K562 (cell line): ENCODE data around the gene RAD50. TPM values are rescaled to one million over a fixed set of nuclear protein-coding genes. Genes with fewer than 3 reads are reported as not detected.

ENCODE experiments used
- CAMTA2 ChIP-seq: fragments of 250-450 bp; sonication (Bioruptor Pico); conservative IDR thresholded peaks from 2 replicates; pipeline ENCODE4 v1.5.1; 2022
- CBFA2T2 ChIP-seq: fragments of 450-650 bp; conservative IDR thresholded peaks from 2 replicates; pipeline ENCODE4 v1.6.1; 2017; ENCODE audit warnings: mild to moderate bottlenecking
- CREB1 ChIP-seq, 2 experiments: sonication (generic) in 1 of 2; formaldehyde crosslinking in 1 of 2; IDR thresholded peaks; 2 replicates each; pipeline versions ENCODE4 v1.6.1 to v1.8.0; 2012 to 2022; ENCODE audit warnings: inconsistent platforms in 1 of 2, mild to moderate bottlenecking in 1 of 2, missing genetic modification reagents in 1 of 2, moderate library complexity in 1 of 2
- FOXK2 ChIP-seq, 2 experiments: fragments of 450-650 bp; IDR thresholded peaks in 1 of 2; conservative IDR thresholded peaks in 1 of 2; 2 replicates each; pipeline ENCODE4 v1.6.1; 2016; ENCODE audit warnings: low read depth in 2 of 2, mild to moderate bottlenecking in 1 of 2
- HMG20A ChIP-seq: fragments of 450-650 bp; formaldehyde crosslinking; conservative IDR thresholded peaks from 2 replicates; pipeline ENCODE4 v1.4.0; 2020; ENCODE audit warnings: mild to moderate bottlenecking, mixed read lengths
- HNRNPUL1 ChIP-seq: fragments of 200-400 bp; formaldehyde crosslinking; IDR thresholded peaks from 2 replicates; pipeline ENCODE4 v1.6.1; 2017; ENCODE audit warnings: low read length
- KDM4B ChIP-seq, 2 experiments: fragments of 450-650 bp in 1 of 2; sonication (generic) in 1 of 2; IDR thresholded peaks; 2 replicates each; pipeline ENCODE4 v1.6.1; 2016 to 2017; ENCODE audit warnings: borderline replicate concordance in 2 of 2, antibody characterized with exemption in 1 of 2, low read depth in 1 of 2, mild to moderate bottlenecking in 1 of 2
- MECOM ChIP-seq: fragments of 250-450 bp; sonication (Bioruptor Pico); IDR thresholded peaks from 2 replicates; pipeline ENCODE4 v1.8.0; 2022; ENCODE audit warnings: inconsistent platforms
- NCOA1 ChIP-seq: fragments of 450-650 bp; IDR thresholded peaks from 2 replicates; pipeline ENCODE4 v1.6.1; 2016; ENCODE audit warnings: low read depth
- SAFB ChIP-seq: fragments of 200-400 bp; formaldehyde crosslinking; IDR thresholded peaks from 2 replicates; pipeline ENCODE4 v1.6.1; 2017; ENCODE audit warnings: low read depth, low read length, borderline replicate concordance
- SIN3A ChIP-seq, 2 experiments: fragments of 150-350 bp in 1 of 2; IDR thresholded peaks; 2 replicates each; pipeline ENCODE4 v1.6.1; 2011 to 2016; ENCODE audit warnings: borderline replicate concordance in 2 of 2, low read depth in 2 of 2, low read length in 2 of 2, mild to moderate bottlenecking in 2 of 2, moderate library complexity in 2 of 2; ENCODE audit not compliant: control insufficient read depth in 1 of 2
- SMARCE1 ChIP-seq: fragments of 450-650 bp; IDR thresholded peaks from 2 replicates; pipeline ENCODE4 v1.7.1; 2016; ENCODE audit warnings: mild to moderate bottlenecking
- SMC3 ChIP-seq: conservative IDR thresholded peaks from 2 replicates; pipeline ENCODE4 v1.6.1; 2011; ENCODE audit warnings: low read depth, low read length, improper control_type of control experiment; ENCODE audit not compliant: insufficient read depth
- TEAD2 ChIP-seq: fragments of 450-650 bp; IDR thresholded peaks from 2 replicates; pipeline ENCODE4 v1.6.1; 2016; ENCODE audit warnings: missing genetic modification characterization, control low read depth, missing compliant biosample characterization
- ZNF232 ChIP-seq: sonication (generic); formaldehyde crosslinking; IDR thresholded peaks from 2 replicates; pipeline ENCODE4 v1.8.0; 2022; ENCODE audit warnings: mild to moderate bottlenecking, missing genetic modification reagents
- ZNF354B ChIP-seq: fragments of 250-450 bp; sonication (Bioruptor Pico); IDR thresholded peaks from 2 replicates; pipeline ENCODE4 v1.4.0; 2020
- ZNF507 ChIP-seq: conservative IDR thresholded peaks from 2 replicates; pipeline ENCODE4 v1.6.1; 2017; ENCODE audit warnings: missing genetic modification characterization, missing compliant biosample characterization
- ZNF699 ChIP-seq: fragments of 250-450 bp; sonication (Bioruptor Pico); IDR thresholded peaks from 2 replicates; pipeline ENCODE4 v1.8.0; 2021; ENCODE audit warnings: mild to moderate bottlenecking, moderate library complexity; ENCODE audit not compliant: insufficient replicate concordance
- polyA plus RNA-seq, 8 experiments: library from polyadenylated mRNA; depleted of rRNA in 4 of 8; stranded (reverse) in 5 of 8; unstranded in 3 of 8; fragments of >200 nt; fragmentation: Nextera tagmentation in 2 of 8; fragmentation: Illumina TruSeq in 1 of 8; extraction: Ambion mirVana in 2 of 8; extraction: Trizol in 1 of 8; gene quantifications; 2 replicates each; pipeline versions ENCODE4 v1.2.1 to v1.2.3, GENCODE V29; 2011 to 2014; ENCODE audit warnings: inconsistent platforms in 1 of 8, missing spikeins in 1 of 8
- total RNA-seq, 7 experiments: library from RNA; depleted of rRNA in 6 of 7; stranded (reverse); fragments of >200 nt in 6 of 7; fragmentation: Illumina TruSeq in 2 of 7; extraction: Trizol in 2 of 7; gene quantifications; 2 replicates each; pipeline versions ENCODE4 v1.2.1 to v1.2.3, GENCODE V29; 2011 to 2021; ENCODE audit warnings: low replicate concordance in 1 of 7
- TF ChIP-seq, protein P1 (sequence below): fragments of 200-800 bp; sonication (Bioruptor generic); IDR thresholded peaks from 2 replicates; pipeline ENCODE4 v1.6.1; 2017; ENCODE audit warnings: missing genetic modification characterization, missing compliant biosample characterization
- TF ChIP-seq, protein P2 (sequence below), 2 experiments: fragments of 450-650 bp; conservative IDR thresholded peaks; 2 replicates each; pipeline ENCODE4 v1.6.1; 2017; ENCODE audit warnings: mild to moderate bottlenecking in 2 of 2, moderate library complexity in 2 of 2
- TF ChIP-seq, protein P3 (sequence below): fragments of 250-450 bp; sonication (Bioruptor Pico); IDR thresholded peaks from 2 replicates; pipeline ENCODE4 v1.8.0; 2022; ENCODE audit warnings: inconsistent platforms
- TF ChIP-seq, protein P4 (sequence below): sonication (generic); formaldehyde crosslinking; IDR thresholded peaks from 2 replicates; pipeline ENCODE4 v1.8.0; 2023; ENCODE audit warnings: mild to moderate bottlenecking, missing genetic modification reagents

The RAD50 gene
- total and polyA plus RNA-seq, 9 of the 15 experiments (the other 6 are each of a cell fraction or from before 2014, with no cell fraction given), result 15.3 to 74.2 (median 44.1) TPM

DNA sequence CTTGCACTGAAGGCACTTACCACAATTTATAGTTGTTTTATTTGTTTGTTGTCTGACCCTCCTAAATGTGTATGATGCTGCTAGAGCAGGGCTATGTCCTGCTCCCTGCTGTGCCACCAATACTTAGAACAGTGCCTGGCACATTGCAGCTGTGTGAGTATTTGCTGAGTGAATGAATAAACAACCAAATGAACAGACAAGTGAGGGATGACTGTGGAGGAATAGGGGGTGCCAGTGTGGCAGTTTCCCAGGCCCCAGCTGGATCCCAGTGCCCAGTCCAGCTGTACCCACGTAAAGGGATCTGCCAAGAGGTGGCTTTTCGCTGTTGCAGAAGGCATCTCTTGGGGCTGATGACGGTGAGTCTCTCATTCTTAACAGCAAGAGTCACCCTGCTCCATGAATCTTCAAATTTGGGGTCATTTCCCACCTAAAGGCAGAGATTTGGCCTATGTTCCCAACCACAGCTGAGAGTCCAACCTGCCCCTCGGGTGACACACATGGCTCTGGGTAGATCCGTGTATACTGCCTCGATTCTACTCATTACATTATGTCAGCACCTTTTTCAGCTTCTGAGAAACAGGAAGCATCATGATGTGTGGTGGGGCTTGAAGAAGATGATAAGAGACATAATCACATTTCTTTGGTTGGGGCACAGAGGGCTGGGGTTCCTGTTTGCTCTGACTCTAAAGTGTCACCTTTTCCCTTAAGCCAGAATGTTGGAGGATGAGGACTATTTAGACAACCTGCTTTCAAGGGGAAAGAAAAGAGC is 27.7 kb upstream of the RAD50 start (continued):
- no peak for TF ChIP-seq ZNF699
- peak; percentile 24; the same call in 1 of the 2 replicates for TF ChIP-seq CBFA2T2
- no peak for TF ChIP-seq HMG20A (CRISPR knock-in tag)
- no peak for TF ChIP-seq NCOA1
- no peak for TF ChIP-seq HNRNPUL1
- no peak for TF ChIP-seq SMC3
- TF ChIP-seq, protein P1, sequence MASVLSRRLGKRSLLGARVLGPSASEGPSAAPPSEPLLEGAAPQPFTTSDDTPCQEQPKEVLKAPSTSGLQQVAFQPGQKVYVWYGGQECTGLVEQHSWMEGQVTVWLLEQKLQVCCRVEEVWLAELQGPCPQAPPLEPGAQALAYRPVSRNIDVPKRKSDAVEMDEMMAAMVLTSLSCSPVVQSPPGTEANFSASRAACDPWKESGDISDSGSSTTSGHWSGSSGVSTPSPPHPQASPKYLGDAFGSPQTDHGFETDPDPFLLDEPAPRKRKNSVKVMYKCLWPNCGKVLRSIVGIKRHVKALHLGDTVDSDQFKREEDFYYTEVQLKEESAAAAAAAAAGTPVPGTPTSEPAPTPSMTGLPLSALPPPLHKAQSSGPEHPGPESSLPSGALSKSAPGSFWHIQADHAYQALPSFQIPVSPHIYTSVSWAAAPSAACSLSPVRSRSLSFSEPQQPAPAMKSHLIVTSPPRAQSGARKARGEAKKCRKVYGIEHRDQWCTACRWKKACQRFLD (CRISPR knock-in tag), result no peak
- TF ChIP-seq SIN3A (IDR thresholded peaks at IDR 0.05; ENCODE audit: borderline replicate concordance in 2 of 2, control insufficient read depth in 1 of 2, low read depth in 2 of 2, low read length in 2 of 2), result no peak
- TF ChIP-seq, protein P2, sequence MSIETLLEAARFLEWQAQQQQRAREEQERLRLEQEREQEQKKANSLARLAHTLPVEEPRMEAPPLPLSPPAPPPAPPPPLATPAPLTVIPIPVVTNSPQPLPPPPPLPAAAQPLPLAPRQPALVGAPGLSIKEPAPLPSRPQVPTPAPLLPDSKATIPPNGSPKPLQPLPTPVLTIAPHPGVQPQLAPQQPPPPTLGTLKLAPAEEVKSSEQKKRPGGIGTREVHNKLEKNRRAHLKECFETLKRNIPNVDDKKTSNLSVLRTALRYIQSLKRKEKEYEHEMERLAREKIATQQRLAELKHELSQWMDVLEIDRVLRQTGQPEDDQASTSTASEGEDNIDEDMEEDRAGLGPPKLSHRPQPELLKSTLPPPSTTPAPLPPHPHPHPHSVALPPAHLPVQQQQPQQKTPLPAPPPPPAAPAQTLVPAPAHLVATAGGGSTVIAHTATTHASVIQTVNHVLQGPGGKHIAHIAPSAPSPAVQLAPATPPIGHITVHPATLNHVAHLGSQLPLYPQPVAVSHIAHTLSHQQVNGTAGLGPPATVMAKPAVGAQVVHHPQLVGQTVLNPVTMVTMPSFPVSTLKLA (conservative IDR thresholded peaks at IDR 0.05), result no peak
- TF ChIP-seq TEAD2 (tag), result no peak
- 0 out of 2 replicates have a peak, but pooled peaks have one; percentile 34 for TF ChIP-seq SMARCE1
- no peak for TF ChIP-seq CREB1 (IDR thresholded peaks at IDR 0.05)
- no peak for TF ChIP-seq CREB1 (CRISPR knock-in tag; IDR thresholded peaks at IDR 0.05)
- no peak for TF ChIP-seq CAMTA2 (CRISPR knock-in tag)
- no peak for TF ChIP-seq ZNF232 (CRISPR knock-in tag)
- no peak for TF ChIP-seq MECOM (CRISPR knock-in tag)
- TF ChIP-seq, protein P3, sequence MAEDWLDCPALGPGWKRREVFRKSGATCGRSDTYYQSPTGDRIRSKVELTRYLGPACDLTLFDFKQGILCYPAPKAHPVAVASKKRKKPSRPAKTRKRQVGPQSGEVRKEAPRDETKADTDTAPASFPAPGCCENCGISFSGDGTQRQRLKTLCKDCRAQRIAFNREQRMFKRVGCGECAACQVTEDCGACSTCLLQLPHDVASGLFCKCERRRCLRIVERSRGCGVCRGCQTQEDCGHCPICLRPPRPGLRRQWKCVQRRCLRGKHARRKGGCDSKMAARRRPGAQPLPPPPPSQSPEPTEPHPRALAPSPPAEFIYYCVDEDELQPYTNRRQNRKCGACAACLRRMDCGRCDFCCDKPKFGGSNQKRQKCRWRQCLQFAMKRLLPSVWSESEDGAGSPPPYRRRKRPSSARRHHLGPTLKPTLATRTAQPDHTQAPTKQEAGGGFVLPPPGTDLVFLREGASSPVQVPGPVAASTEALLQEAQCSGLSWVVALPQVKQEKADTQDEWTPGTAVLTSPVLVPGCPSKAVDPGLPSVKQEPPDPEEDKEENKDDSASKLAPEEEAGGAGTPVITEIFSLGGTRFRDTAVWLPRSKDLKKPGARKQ (CRISPR knock-in tag), result no peak
- TF ChIP-seq, protein P4, sequence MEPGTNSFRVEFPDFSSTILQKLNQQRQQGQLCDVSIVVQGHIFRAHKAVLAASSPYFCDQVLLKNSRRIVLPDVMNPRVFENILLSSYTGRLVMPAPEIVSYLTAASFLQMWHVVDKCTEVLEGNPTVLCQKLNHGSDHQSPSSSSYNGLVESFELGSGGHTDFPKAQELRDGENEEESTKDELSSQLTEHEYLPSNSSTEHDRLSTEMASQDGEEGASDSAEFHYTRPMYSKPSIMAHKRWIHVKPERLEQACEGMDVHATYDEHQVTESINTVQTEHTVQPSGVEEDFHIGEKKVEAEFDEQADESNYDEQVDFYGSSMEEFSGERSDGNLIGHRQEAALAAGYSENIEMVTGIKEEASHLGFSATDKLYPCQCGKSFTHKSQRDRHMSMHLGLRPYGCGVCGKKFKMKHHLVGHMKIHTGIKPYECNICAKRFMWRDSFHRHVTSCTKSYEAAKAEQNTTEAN (CRISPR knock-in tag), result no peak
- no peak for TF ChIP-seq ZNF354B
- no peak for TF ChIP-seq ZNF507 (tag)
- TF ChIP-seq FOXK2 (conservative IDR thresholded peaks at IDR 0.05 in 1 of 2, IDR thresholded peaks at IDR 0.05 in 1 of 2; ENCODE audit: low read depth in 2 of 2), result no peak
- no peak for TF ChIP-seq KDM4B (IDR thresholded peaks at IDR 0.05; ENCODE audit: borderline replicate concordance in 2 of 2, low read depth in 1 of 2)
- TF ChIP-seq SAFB, result no peak
